NCI-H226 (cell line): Measurements from ENCODE around the gene MARVELD3.
"Not testable (repeated sequence)": the region's sequence is repeated elsewhere in the genome, so short reads cannot be mapped to it uniquely, and the experiment has no call there.

Experiments used
- DNase-seq: peaks from one replicate; pipeline ENCODE4 v3.0.0-alpha.2; 2015

Gene MARVELD3

DNA sequence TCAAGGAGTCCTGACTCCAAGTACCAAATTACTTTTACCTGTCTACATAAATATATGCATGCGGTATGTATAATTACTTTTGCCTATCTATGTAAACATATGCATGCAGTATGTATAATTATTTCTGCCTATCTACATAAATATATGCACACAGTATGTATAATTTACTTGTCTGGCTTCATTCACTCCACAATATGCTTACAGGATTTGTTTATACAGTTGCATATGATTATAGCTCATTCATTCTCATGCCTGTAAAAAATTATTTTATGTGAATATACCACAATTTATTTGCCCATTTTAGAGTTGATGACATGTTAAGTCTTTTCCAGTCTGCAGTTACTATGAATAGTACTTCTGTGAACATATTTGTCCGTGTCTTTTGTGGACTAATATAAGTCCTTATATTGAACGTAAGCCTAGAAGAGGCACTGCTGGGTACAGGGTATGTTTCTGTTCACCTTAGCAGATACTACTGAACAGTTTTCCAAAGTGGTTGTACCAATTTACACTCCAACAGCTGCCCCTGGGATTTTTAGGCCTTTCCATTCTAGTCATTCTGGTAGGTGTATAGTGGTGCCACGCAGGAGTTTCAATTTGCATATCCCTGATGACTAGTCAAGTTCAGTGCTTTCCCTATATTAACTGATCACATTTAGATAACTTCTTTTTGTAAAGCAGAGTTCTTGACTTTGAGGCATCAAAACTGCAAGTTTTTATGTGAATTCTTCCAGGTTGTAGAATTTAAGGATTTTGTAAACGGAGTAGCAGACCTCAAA lies 47.0 kb downstream of the MARVELD3 start:
- no peak for DNase-seq

DNA sequence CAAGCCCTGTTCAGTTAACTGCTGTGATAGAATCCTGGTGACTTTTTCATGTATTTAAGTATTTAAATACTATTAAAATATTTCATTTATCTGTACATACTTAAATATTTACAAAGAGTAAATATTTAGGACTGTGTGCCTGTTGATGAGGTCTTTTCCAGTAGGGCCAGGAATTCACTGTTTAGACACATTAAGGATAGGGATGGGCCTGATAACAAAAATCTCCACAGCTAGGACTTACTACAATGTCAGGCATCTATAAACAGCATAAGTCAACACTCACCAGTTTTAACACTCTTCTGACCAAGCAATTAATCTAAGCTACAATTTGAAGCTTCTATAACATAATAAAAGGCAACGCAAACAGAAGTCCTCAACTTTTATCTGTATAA lies 47.6 kb downstream of the MARVELD3 start:
- DNase-seq = no peak

DNA sequence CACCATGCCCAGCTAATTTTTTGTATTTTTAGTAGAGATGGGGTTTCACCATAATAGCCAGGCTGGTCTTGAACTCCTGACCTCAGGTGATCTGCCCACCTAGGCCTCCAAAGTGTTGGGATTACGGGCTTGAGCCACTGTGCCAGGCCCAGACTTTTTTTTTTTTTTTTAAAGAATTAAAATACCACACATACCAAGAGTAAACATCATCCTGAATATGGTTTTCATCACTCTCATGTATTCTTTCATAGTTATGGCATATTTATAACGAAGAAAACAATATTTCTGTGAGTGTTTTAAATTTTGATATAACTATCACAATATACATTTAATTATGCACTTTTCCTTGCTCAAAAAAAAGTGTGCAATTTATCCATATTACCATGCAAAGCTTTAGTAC lies 48.2 kb downstream of the MARVELD3 start:
- DNase-seq = no peak

DNA sequence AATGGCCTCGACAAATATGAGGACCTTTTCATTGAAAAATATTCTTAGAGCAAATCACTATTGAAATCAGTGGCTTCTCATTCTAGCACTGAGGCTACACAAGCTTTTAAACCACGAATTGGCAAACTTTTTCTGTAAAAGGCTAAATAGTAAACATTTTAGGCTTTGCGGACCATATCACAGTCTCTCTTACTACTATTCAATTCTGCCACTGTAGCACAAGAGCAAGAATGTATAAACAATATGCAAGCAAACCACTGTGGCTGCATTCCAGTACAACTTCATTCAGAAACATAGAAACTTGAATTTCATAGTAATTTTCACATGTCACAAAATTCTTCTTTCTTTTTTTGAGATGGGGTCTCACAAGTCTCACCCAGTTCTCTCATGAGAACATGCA lies 49.4 kb downstream of the MARVELD3 start:
- no peak for DNase-seq

DNA sequence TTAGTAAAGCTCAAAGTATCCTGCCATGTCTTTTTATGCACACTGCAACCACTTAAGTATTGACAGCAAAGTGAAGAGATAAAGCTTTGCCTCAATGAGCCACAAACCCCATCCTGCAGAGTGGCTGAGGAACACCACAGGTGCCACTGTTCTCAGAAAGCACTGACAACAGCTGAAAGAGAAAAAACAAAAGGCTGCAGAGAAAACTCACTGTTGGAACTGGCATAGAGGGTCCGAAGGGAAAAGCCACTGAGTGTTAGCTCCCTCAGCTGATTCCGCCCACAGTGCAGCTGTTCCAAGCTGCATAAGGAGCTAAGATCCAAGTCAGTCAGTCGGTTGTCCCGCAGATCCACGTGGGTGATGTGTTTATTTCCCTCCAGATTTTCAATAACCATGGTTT lies 50.3 kb downstream of the MARVELD3 start:
- DNase-seq = no peak

DNA sequence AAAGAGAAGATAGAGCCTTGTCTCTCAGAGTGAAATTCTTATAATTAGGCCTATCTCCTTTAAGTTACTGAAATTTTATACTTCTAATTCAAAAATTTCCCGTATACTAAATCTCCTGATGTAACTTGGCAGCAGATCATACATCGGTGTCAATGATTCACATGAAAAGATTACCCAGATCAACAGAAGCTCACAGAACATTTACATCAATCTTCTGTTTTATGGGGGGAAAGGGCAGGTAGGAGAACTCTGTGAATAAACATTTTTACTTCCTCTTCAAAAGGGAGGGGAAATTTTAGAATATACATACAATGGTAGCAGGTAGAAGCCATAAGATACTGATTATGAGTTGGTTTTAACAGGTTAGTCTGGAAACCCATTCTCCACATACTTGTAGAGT lies 55.4 kb downstream of the MARVELD3 start:
- no peak for DNase-seq

DNA sequence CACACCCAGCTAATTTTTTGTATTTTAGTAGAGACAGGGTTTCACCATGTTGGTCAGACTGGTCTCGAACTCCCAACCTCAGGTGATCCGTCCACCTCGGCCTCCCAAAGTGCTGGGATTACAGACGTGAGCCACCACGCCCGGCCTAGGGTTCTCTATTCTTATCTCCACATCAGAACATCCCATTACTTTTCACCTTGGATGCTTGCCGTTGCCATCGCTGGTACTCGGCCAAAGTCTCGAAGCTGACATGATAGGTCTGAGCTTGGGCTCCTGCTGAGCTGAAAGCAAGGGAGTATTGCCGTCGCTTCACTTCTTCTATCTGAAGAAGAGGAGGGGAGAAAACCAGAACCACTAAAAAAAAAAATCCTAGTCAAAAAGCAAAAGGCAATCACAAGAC lies 58.3 kb downstream of the MARVELD3 start:
- DNase-seq = not testable (repeated sequence)
